ENCODE results near the gene FOXJ3.

Gene FOXJ3

DNA sequence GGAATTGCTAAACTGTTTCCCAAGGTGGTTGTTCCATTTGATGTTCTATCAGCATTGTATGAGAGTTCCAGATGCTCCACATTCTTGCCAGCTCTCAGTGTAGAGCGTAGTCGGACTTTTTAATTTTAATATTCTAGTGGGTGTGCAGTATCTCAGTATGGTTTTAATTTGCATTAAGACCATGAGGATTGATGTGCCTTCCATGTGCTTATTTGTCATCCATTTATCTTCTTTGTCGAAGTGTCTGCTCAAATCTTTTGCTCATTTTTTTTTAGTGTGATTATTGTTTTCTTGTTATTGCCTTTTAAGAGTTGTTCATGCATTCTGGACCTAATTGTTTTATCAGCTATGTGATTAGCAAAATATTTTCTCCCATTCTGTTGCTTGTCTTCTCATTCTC is 195.6 kb downstream of the FOXJ3 start:
- no peak for DNase-seq

DNA sequence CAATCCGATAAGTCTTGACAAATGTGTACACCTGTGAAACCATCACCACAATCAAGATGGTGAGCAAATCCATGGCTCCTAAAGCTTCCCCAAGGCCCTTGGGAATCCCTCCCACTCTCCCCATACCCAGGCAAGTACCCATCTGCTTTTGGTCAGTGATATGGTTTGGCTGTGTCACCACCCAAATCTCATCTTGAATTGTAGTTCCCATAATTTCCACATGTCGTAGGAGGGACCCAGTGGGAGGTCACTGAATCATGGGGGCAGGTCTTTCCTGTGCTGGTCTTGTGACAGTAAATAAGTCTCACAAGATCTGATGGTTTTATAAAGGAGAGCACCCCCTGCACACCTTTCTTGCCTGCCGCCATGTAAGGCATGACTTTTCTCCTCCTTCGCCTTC is 196.4 kb downstream of the FOXJ3 start:
- DNase-seq, result no peak

DNA sequence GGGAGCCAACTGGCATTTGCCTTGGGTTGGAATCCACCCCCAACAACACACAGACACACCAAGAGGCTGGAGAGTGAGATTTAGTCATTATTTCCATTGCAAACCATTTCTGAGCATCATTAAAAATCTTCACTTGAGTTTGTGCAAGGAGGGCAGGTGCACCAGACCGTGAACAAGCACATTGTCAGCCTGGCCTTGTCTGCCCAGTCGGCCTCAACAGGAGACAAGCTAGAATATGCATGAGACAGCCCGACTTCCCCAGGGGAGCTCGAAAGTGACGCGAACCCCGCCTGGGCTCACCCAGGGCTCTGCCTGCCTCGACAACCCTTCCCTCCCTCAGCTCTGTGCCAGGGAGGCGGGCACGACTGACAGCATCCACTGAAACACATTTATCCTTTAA is 197.3 kb downstream of the FOXJ3 start:
- DNase-seq, result no peak

DNA sequence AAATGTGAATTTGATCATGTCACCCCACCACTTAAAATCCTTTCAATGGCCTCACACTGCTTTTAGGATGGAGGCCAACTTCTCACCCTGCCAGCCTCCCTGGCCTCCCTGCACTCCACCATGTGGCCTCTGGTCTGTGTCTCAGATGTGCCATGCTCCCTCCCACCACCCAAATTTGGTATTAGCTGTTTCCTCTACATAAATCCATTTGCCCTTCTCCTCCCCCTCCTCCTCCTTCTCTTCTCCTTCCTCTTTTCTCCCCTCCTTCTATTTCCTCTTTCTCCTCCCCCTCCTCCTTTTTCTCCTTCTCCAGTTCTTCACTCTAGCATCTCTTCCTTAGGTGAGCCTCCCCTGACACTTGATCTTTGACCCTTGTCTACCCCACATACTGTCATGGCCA is 198.6 kb downstream of the FOXJ3 start:
- DNase-seq, result no peak

DNA sequence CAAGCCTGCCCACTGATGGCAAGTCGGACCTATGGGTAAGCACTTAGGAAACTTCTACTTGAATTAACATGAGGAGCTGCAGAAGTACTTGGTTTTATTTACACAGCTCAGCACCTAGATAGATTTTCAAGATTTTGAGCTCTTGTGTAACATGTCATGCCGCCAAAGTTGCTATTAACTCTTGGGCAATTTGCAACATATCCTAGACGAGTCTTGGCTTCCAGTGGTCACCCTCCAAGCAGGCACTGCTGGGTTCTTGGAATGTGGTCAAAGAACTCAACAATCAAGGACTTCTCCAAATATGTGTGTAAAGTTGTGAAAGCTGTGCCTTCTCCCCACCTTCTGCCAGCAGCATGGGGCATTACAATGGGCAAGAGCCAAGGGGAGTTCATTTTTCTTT is 199.6 kb downstream of the FOXJ3 start:
- no peak for DNase-seq

DNA sequence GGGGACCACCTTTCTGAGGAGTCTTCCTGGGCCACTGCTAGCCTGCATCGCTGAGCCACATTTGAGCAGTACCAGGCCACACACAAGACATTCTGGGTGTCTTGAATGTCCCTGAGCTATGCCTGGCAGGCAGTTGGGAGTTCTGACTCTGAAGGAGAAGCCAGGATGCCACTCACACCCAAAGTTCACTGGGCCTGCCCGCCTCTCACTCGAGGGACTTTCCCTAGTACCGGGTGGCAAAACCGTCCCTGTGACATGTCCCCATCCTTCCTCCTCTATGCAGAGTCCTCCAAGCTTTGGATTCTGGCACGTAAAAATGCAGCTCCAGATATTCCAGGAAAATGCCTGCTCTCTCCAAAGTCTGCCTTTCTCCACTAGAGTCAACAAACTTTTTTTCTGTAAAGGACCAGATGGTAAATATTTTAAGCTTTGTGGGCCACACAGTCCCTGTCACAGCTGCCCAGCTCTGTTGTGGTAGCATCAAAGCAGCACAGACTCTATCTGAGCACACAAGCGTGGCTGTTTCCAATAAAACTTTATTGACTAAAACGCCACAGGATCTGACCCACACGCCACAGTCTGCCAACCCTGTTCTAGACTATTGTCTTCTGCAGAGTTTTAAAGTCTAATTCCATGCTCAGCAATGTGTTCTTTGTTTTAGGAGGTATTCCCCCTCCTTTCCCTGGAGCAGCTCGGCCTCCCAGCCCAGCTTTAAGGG is 201.1 kb downstream of the FOXJ3 start:
- DNase-seq, result no peak

DNA sequence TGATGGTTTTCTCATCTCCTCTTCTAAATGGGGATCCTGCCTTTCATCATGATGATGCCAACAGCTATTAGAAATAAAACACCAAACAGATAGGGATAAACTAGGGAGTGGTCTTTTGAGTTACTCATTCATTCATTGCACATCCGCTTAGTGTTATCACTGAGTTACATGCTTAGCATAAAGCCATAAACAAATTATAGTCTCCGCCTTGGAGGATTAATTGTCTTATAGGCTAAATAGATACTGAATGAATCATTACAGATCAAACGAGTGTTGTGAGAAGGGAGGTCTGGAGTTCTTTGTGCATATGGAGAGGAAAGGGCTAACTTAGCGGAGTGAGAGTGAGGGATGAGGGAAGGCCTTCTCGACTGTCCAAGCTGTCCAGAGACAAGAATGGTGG is 201.6 kb downstream of the FOXJ3 start:
- DNase-seq, result no peak

GRCh38 chr1:42130061-42130660 is 204.9 kb downstream of the FOXJ3 start:
- DNase-seq, result no peak

DNA sequence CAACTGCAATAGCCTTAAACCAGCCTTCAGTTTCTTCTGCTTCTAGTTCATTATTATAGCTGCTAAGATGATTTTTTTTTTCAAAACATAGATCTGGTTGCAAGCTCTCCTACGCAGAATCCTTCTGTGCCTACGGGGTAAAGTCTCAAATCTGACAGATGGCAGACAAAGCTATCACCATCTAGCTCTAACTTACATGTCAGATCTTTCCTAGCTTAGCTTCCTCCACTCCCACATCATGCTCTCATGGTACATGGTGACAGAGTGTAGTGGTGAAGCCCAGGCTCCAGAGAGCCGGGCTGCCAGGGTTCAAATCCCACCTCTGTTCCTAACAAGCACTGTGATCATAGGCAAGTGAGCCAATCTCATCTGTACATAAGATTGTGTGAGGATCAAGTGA is 206.1 kb downstream of the FOXJ3 start:
- DNase-seq, result no peak

GRCh38 chr1:42128499-42128898 is 206.5 kb downstream of the FOXJ3 start:
- DNase-seq, result no peak

DNA sequence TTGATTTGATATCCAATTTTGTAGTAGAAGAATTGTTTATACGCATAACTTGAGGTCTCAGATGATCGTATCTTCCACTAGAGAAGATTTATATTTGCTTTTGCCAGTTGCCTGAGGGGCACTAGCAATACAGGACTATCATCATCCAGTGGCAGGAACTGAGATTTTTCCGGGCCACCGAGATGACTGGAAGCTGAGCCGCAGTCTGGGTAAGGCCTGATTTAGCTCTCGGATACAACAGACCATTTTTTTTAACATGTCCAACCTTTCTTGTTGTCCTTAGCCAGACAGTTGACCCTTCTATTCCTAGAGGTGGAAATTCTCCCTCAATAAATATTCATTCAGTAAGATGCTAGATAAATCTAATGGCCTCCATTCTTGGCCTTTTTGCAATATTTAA is 207.3 kb downstream of the FOXJ3 start:
- no peak for DNase-seq
